AG08395 (cell line): ENCODE data around the gene KRTAP10-2.
"Not testable (repeated sequence)": the region's sequence is repeated elsewhere in the genome, so short reads cannot be mapped to it uniquely, and the experiment has no call there.

Source experiments
- DNase-seq: peaks from one replicate; pipeline ENCODE4 v3.0.0; 2012; ENCODE audit warnings: mixed read lengths, low spot score

The KRTAP10-2 gene

GRCh38 chr21:44551340-44551961 is at the start of gene KRTAP10-2:
Gene KRTAP10-2 (minus strand): TSS chr21:44551505. CDS start chr21:44551458, 47 bp downstream.
- DNase-seq = no peak

GRCh38 chr21:44601091-44601490 is 49.8 kb upstream of the KRTAP10-2 start:
- not testable (repeated sequence) for DNase-seq

GRCh38 chr21:44600118-44600978 is 49.0 kb upstream of the KRTAP10-2 start, which contains the start of gene KRTAP10-7:
Gene KRTAP10-7 (plus strand): TSS chr21:44600597. CDS start chr21:44600622, 25 bp downstream.
- not testable (repeated sequence) for DNase-seq

- no peak for DNase-seq
Measured at GRCh38 chr21:44599264-44600029, 48.1 kb upstream of the KRTAP10-2 start.

GRCh38 chr21:44598061-44598460 is 46.8 kb upstream of the KRTAP10-2 start:
- DNase-seq = no peak

GRCh38 chr21:44596068-44596725 is 44.9 kb upstream of the KRTAP10-2 start:
- no peak for DNase-seq

- DNase-seq = no peak
Measured at GRCh38 chr21:44595524-44595923, 44.2 kb upstream of the KRTAP10-2 start.

- no peak for DNase-seq
Measured at GRCh38 chr21:44594406-44594916, 43.2 kb upstream of the KRTAP10-2 start.

- DNase-seq = no peak
Measured at GRCh38 chr21:44593598-44594405, 42.5 kb upstream of the KRTAP10-2 start.

GRCh38 chr21:44592446-44593311 is 41.4 kb upstream of the KRTAP10-2 start, which contains the start of gene KRTAP10-6:
Gene KRTAP10-6 (minus strand): TSS chr21:44592505. CDS start chr21:44592484, 21 bp downstream.
- DNase-seq = no peak

- not testable (repeated sequence) for DNase-seq
Measured at GRCh38 chr21:44591801-44592130, 40.5 kb upstream of the KRTAP10-2 start.

- not testable (repeated sequence) for DNase-seq
Measured at GRCh38 chr21:44590897-44591800, 39.8 kb upstream of the KRTAP10-2 start.

- DNase-seq = no peak
Measured at GRCh38 chr21:44590311-44590721, 39.0 kb upstream of the KRTAP10-2 start.

- DNase-seq = no peak
Measured at GRCh38 chr21:44589586-44590305, 38.4 kb upstream of the KRTAP10-2 start.

GRCh38 chr21:44589094-44589493 is 37.8 kb upstream of the KRTAP10-2 start:
- DNase-seq = no peak

- no peak for DNase-seq
Measured at GRCh38 chr21:44585892-44586291, 34.6 kb upstream of the KRTAP10-2 start.

GRCh38 chr21:44583800-44584147 is 32.5 kb upstream of the KRTAP10-2 start:
- no peak for DNase-seq
